ENCODE measurements around the gene MSX2. TPM values are rescaled to one million over a fixed set of nuclear protein-coding genes. Genes with fewer than 3 reads are reported as not detected.

The MSX2 gene
- total RNA-seq, 1 donor from 2014 or later: not detected

DNA sequence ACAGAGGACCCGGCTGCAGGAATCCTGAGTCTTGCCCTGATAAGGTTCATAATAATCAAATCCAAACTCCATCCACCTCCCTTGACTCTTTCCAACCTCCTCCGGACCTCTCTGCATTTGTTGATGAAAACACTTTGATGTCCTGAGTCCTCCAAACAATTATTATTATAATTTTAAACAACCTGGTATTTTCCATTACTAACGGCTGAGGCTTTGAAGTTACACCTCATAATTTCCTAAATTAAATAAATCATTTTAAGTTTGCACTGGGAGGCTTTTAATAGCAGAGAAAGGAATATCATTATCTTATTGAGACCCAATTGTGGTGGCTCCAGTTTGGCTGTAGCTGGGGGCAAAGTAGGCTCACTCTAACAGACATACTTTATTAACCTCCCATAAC, 9.5 kb downstream of the MSX2 start:
- no peaks in the 10 kb centered on the region for H3K36me3 ChIP-seq (ENCODE audit: control insufficient read depth, insufficient read depth, low read length)
- H3K4me3 ChIP-seq (ENCODE audit: low read depth, low read length): no peak overlapping the region
- FAIRE-seq (no peak), DNase-seq (ENCODE audit: low read depth) (no peak)
- H3K27me3 ChIP-seq (ENCODE audit: control insufficient read depth, insufficient read depth, low read length): peaks cover 34% of the 10 kb centered on the region
- TF ChIP-seq, protein P1, sequence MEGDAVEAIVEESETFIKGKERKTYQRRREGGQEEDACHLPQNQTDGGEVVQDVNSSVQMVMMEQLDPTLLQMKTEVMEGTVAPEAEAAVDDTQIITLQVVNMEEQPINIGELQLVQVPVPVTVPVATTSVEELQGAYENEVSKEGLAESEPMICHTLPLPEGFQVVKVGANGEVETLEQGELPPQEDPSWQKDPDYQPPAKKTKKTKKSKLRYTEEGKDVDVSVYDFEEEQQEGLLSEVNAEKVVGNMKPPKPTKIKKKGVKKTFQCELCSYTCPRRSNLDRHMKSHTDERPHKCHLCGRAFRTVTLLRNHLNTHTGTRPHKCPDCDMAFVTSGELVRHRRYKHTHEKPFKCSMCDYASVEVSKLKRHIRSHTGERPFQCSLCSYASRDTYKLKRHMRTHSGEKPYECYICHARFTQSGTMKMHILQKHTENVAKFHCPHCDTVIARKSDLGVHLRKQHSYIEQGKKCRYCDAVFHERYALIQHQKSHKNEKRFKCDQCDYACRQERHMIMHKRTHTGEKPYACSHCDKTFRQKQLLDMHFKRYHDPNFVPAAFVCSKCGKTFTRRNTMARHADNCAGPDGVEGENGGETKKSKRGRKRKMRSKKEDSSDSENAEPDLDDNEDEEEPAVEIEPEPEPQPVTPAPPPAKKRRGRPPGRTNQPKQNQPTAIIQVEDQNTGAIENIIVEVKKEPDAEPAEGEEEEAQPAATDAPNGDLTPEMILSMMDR (IDR thresholded peaks at IDR 0.05; ENCODE audit: insufficient read depth, low read length, severe bottlenecking): no peak

DNA sequence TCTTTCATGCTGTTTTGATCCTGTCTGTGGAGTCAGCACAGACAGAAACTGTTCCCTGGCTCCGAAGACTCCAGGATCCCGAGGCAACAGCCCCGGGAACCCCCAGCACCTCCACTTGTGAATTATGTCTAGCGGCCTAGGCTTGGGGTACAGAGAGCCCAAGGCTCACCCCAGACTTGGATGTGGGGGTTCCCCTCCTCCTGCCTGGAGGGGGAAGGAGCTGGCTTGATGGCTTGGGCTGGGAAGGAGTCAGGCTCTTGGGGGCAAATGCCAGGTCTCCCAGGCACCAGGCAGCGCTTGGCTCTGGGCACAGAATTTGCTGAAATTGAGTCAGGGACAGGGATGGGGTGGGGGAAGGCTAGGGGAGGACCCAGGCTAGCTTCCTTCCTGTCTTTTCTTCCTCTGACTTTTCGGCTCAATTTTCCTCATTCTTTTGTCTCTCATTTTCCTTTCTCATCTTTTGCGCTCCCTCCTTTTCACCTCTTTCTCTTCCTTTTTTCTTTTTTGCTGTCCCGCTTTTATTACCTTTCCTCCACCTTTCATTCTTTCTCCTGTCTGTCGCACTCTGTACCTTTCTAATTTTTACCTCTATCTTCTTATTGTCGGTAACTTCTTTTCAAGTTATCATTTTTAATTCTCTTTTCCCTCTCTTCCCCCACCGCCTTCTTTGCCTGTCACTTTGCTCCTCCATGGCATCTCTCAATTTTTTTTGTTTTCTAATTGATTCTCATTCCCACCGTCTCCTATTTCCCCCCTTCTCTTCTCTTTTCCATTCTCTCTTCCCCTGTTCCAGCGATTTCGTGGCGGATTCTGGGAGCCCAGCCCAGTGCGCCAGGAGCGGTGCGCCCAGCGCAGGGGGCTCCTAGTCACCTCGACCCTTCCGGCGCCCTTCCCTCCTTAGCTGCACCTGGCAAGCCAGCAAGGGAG, 10.5 kb downstream of the MSX2 start:
- FAIRE-seq (no peak), DNase-seq (ENCODE audit: low read depth) (no peak)
- TF ChIP-seq, protein P1 (IDR thresholded peaks at IDR 0.05; ENCODE audit: insufficient read depth, low read length, severe bottlenecking): no peak
- Histone ChIP-seq H3K4me3 (ENCODE audit: low read depth, low read length) (no peak overlapping the region), H3K36me3 (ENCODE audit: control insufficient read depth, insufficient read depth, low read length) (no peaks in the 10 kb centered on the region), H3K27me3 (ENCODE audit: control insufficient read depth, insufficient read depth, low read length) (peaks cover 34% of the 10 kb centered on the region)

DNA sequence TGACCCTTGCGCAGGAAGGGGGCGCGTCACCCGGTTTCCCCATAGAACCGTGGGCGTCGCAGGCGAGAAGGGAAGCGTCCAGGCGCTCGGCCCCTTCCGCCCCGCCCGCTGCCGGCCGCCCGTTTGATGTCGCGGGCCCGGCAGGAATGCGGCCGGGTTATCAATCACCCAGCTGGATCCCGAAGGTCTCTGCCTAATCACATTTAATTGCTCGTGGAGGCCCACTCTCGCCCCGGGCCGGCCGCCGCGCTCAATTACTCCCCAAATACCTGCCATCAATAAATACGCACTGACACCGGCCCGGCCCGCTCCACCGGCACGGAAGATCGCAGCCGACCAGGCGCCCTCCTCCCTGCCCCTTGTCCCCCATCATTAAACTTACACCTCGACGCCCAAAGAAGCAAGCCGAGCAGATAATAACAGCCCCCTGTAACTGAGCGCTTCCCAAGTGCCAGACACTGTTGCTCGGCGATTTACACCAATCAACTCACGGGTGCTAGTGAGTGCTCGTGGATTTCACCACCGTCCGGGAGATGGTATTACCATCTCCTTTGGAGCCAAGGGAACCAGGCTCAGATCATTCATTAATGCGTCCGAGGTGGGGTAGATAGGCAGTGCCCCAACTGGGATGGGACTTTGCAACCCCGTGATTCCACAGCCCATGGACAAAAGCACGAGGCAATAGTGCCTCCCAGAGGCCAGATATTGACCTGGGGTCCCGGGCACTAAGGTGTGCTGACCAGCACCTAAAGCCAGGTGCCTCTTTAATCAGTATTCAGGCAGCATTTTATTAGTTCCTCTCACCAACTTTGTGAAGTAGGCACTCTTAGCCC, 11.3 kb downstream of the MSX2 start:
- FAIRE-seq (no peak), DNase-seq (ENCODE audit: low read depth) (peak; percentile 4)
- H3K27me3 ChIP-seq (ENCODE audit: control insufficient read depth, insufficient read depth, low read length): peaks cover 34% of the 10 kb centered on the region
- H3K4me3 ChIP-seq (ENCODE audit: low read depth, low read length): no peak overlapping the region
- TF ChIP-seq, protein P1 (IDR thresholded peaks at IDR 0.05; ENCODE audit: insufficient read depth, low read length, severe bottlenecking): peak; percentile 53
- no peaks in the 10 kb centered on the region for H3K36me3 ChIP-seq (ENCODE audit: control insufficient read depth, insufficient read depth, low read length)

DNA sequence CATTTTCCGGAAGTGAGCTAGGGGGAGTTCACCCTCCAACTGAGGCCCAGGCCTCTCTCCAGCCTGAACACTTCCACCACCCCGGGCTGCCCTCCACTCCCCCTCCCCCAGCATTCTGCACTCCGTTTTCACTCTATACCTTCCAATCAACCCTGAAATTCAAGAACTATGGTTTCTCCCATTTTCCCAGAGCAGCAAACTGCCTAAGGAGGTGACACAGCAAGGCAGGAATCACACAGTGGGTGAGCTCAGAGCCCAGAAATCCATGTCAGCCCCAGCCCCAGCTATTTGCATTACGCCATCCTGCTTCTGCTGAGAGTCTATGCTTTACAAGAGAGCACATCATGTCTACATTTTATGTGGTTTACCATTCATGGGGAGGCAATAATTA, 11.9 kb downstream of the MSX2 start:
- Histone ChIP-seq H3K4me3 (ENCODE audit: low read depth, low read length) (no peak overlapping the region), H3K36me3 (ENCODE audit: control insufficient read depth, insufficient read depth, low read length) (no peaks in the 10 kb centered on the region), H3K27me3 (ENCODE audit: control insufficient read depth, insufficient read depth, low read length) (peaks cover 31% of the 10 kb centered on the region)
- DNase-seq (ENCODE audit: low read depth): peak; percentile 29
- TF ChIP-seq, protein P1 (IDR thresholded peaks at IDR 0.05; ENCODE audit: insufficient read depth, low read length, severe bottlenecking): no peak
- FAIRE-seq: no peak

DNA sequence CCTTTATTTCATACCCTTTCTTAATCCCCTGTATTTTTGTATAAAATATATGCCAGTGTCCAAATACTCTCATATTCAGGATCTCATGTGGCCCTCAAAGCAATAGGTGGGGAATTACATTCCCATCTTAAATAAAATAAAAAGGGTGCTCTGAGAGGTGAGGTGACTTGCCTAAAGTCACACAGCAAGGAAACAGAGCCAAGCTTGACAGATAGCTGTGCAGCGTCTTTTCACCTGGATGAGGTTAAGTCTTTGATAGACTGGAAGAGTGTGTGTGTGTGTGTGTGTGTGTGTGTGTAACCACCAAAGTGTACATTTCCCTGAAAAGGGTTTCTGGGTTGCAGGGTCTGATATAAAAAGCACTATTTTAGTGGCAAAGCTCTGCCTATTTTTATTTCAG, 12.4 kb downstream of the MSX2 start:
- no peaks in the 10 kb centered on the region for H3K36me3 ChIP-seq (ENCODE audit: control insufficient read depth, insufficient read depth, low read length)
- no peak for FAIRE-seq
- H3K27me3 ChIP-seq (ENCODE audit: control insufficient read depth, insufficient read depth, low read length): peaks cover 27% of the 10 kb centered on the region
- H3K4me3 ChIP-seq (ENCODE audit: low read depth, low read length): no peak overlapping the region
- TF ChIP-seq, protein P1 (IDR thresholded peaks at IDR 0.05; ENCODE audit: insufficient read depth, low read length, severe bottlenecking): no peak
- no peak for DNase-seq (ENCODE audit: low read depth)
